HT-29 (cell line): ENCODE results near the gene CFAP58. TPM values are rescaled to one million over a fixed set of nuclear protein-coding genes. Genes with fewer than 3 reads are reported as not detected.
"Not testable (repeated sequence)": the region's sequence is repeated elsewhere in the genome, so short reads cannot be mapped to it uniquely, and the experiment has no call there.

Experiments
- DNase-seq: peaks from one replicate; pipeline ENCODE4 v3.0.0-alpha.2; 2015; ENCODE audit warnings: low spot score
- total RNA-seq: library from RNA; depleted of rRNA; stranded (reverse); fragments of >200 nt; shearing (Covaris generic); gene quantifications from 2 replicates; pipeline ENCODE4 v1.2.3, GENCODE V29; 2014

The CFAP58 gene
- total RNA-seq, 1 experiment from 2014 or later: 0.03 TPM

DNA sequence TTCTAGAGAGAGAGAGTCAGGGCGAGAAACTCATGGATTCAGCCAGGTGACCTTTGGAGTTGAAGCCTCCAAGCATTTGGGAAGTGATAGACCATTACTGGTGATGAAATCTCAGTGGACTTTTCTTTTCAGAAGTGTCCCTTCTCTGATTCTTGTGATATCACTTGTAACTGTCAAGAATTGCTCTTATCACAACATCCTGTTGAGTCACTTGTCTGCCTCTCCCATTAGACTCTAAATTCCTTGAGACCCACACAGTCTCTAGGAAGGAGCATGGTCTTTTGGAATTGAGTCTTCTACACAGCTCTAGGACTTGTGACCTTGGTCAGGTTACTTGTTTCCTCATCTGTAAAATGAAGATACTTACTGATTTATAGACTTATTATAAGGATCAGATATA, 81.0 kb downstream of the CFAP58 start:
- no peak for DNase-seq

DNA sequence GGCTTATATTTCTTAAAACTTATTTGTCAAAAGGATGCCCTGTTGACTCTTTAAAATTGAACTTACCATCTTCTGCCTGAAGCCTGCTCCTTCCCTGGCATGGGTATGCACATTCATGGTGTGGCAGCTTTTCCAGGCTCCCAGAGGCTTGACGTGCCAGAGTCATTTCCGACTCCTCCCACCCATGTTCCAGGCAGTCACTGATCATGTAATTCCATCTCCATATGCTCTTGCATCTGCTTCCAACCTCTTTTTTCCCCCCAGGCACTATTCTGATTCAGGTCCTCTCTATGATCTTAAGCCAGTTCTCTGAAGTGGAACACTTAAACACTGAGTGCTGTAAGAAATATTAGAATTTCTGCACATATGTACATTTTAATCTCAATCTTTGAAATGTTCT, 82.2 kb downstream of the CFAP58 start:
- no peak for DNase-seq

DNA sequence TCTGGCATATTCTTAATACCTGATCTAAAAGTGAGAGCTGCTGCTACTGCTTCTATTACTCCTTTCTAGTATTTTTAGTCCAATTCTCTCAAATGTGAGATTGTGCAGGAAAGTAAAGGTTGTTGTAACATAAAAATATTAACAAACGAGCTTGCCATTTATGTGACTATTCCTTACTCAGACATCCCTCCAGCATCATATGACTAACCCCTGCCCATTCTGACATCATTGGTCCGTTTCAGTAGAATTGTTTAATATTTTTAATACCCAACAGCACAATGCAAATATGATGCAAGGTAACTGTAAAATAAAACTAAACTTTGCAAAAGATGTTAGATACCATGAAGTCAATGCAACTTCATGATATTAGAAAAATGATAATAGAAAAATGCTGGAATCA, 83.6 kb downstream of the CFAP58 start:
- DNase-seq: no peak

DNA sequence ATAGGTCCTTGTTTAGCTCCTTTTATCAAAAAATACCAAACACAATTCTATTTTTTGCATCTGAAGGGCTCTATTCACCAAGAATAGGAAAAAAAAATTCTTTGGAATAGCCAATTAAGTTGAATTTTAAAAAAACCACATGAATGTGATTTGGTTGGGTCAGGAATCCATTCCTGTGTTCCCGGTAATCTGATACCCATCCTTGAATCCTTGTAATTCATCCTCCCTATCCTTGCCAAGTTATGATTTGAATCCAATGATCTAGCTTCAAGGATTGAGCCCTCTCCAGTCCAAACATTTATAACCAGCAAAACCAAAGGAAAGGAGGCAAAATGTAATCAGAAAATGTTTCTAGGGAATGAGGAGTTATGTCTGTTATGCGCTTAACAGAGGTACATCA, 86.6 kb downstream of the CFAP58 start:
- DNase-seq: no peak

DNA sequence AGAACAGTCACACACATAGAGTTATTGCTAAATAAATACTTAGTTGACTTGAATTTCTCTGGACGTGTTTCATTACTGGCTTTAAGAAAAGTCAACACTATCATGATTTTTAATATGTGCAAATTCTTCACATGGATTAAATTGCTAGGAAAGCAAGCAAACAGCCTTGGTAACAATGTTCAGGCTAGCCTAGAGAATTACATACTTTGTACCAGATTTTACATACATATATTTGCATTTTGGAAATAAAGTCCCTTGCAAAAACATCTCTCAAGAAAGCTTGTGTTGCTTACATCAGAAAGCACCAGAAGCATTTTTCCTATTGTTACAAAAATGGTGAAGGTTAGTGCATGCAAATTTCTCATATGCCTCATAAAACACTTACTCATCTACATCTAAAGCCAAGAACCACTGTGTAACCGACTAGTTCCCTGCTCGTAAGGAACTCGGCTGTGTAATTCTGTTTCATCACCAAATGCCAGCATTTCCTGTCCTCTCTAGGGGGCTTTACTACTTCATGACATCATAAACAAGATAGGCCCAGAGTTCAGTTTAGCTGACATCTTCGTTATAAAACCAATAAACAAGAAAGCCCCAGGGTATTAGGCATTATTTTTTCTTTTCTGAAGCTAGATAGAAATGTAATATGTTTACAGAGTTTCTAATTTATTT, 87.8 kb downstream of the CFAP58 start:
- DNase-seq: no peak

DNA sequence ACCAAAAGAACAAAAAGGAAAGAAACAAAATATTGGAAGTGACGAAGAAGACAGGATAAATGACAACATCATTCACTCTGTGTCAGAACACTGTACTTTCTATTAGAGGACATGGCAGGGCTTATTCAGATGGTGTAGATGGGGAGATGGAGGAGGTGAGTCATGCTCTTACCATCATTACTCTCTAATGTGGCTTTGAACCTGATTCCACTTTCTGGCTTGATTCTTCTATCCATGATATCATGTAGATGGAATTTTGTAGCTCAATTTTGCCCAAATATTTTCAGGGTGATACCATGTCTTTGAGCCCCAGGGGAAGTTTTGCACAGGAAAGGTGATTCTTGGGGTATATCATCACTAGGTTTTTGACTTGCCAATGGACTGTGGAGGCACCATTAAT, 91.7 kb downstream of the CFAP58 start:
- no peak for DNase-seq

DNA sequence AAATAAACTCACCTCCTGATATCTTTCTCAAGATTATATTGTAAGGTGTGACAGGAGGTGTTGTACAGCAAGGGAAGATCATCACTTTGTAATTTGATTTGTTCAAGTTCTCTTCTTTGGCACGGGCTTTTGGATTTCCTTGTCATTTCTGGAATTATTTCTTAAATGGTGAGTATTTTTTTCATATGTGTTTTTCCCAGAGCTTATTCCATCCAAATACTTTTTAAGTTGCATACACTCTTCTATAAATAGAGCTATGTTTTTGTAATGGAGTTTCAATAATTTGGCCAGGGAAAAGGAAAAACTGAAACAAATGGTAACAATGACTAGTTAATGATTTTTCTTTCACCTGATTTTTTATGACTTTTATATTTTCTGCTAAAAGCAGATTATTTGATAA, 92.5 kb downstream of the CFAP58 start:
- DNase-seq: no peak

DNA sequence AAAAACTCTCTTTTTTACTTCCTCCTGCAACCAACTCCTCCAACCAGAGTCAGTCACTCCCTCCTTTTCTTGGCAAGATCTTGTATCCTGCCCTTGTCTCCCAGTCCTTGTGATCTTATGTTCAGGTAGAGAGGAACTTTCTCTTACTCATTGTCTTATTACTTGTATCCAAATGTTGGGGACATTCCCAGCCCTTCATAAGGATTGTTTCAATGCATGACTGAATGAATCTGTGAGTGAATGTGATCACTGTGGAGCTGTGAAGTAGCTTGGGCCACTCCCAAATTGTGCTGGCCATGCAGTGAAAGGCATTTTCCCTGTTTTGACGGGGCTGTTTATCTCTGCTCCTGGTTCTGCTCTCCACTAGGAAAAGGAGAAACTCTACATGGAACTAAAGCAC, 93.7 kb downstream of the CFAP58 start:
- no peak for DNase-seq

DNA sequence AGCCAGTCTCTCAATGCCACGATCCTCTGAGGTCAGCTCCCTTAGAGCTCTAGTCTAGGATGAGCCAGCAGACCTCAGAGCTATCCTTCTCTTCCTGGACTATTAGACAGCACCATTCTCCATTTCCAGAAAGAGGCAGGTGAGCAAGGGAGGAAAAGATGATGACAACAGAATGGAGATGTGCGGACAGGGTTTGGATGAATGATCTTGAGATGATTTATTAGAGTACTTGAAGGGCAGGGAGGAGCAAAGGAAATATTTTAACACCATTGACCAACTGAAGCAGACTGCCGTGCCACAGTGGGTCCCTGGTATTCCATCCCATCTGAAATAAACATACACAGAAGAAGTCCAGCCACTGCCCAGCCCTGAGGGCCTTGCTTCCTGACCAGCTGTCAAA, 94.3 kb downstream of the CFAP58 start:
- DNase-seq: no peak

DNA sequence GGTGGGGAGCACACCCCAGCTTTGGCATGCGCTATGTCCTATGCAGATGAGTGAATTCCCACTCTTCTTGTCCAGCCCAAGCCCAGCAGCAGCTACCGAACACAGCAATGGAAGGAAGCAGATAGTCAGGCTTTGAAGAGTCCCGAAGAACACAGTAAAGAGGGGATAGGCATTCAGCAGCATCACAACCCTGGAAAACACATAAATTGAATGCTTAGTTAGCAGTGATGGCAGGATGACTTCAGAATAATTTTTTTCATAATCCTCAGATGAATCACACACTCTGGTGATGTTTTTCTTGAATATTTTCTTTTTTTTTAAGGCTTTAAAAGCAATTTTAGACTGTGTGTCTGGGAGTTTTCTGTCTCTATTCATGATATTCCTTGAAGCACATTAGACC, 95.8 kb downstream of the CFAP58 start:
- no peak for DNase-seq

DNA sequence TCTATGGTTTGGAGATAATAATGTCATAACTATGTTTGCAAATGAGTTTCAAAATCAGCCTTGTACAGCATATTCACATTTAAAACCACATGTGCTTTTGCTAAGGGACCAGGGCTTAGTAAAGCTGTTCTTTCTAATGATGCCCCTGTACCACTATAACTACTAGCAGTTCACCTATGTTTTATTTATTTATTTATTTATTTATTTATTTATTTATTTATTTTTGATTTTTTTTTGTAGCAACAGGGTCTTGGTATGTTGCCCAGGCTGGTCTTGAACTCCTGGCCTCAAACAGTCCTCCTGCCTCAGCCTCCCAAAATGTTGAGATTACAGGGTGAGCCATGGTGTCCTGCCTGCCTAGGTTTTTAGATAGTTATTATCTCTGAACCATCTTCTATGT, 96.9 kb downstream of the CFAP58 start:
- DNase-seq: no peak

DNA sequence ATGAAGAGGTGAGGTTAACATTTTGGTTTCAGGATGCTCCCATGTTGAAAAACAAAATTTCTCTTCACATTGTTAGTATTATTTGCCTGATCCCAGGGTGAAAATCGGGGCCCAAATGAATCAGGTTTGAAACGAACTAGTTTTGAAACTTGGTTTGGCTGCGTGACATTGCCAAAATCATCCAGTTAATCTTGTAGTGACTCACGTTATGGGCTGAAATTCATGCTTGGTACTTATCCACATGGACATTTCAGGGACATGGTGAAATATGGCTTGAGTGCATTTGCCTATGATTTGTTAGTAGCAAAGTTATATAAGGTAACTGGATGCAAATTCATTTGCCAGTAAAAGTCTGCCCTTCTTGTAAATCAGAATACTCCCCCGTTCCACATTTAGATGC, 97.3 kb downstream of the CFAP58 start:
- no peak for DNase-seq

DNA sequence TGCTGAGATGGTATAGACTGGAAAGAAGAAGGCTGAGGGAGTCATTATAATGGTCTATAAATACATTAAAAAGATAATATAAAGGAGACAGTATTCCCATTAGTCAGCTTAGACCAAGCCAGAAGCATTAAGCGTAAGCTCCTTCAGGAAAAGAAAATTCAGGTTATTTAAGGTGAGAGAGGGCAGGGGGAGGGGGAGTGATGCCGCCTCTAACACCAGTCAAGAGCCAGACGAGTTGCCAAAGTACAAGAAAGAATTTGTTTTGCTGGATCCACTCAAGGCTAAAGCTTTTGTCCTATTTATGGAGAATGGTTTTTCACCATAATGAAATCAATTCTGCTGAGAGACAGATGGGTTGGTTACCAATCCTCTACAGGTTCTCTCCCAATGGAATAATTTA, 99.3 kb downstream of the CFAP58 start:
- DNase-seq: no peak

DNA sequence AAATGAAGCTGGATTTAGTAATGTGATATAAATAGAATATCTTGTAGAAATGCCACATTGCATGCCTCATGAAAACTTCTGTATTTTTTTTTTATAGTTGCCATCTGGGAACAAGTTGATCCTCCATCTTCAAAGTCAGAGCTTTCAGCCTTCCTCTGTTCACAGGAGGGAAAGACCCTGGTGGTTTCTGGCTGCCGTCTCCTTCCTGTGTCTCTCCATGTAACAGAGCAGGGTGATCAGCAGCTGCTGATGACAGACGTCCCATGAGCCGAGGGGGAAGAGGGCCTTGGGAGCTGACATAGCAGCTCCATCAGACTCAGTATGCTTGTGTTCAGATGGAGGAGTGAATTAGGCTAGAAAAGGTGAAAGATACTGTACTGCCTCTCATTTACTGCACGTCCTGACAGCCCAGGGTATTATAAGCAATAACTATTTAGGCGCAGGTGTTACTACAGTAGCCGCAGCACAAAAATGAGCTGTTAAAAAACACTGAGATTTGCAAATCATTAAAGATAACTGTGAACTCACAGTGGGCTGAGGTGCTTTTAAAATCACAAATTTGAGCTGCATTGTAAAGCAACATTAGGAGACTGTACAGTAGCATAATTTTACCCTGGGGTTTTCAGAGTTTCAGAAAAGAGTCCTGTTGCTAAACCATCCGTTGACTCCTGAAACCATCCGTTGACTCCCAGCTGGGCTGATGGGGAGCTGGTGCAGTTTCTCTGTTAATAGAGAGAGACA, 103.3 kb downstream of the CFAP58 start:
- no peak for DNase-seq

DNA sequence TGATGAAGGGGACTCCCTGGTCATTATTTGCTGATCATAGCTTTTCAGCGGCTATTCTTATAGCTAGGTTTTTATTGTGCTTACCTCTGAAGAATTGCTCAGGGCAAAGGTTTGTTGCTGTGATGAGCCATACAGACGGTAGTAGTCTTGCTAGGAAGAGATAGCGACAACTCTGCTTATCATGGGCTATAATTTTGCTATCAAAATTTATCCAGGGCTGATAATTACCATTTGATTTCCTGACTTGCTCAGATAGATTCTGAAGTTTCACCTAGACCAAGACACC, 103.9 kb downstream of the CFAP58 start:
- no peak for DNase-seq

DNA sequence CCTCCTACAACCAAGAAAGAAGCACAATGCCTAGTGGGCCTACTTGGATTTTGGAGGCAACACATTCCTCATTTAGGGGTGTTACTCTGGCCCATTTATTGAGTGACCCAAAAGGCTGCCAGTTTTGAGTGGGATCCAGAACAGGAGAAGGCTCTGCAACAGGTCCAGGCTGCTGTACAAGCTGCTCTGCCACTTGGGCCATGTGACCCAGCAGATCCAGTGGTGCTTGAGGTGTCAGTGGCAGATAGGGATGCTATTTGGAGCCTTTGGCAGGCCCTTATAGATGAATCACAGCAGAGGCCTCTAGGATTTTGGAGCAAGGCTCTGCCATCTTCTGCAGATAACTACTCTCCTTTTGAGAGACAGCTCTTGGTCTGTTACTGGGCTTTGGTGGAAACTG, 111.9 kb downstream of the CFAP58 start:
- not testable (repeated sequence) for DNase-seq

DNA sequence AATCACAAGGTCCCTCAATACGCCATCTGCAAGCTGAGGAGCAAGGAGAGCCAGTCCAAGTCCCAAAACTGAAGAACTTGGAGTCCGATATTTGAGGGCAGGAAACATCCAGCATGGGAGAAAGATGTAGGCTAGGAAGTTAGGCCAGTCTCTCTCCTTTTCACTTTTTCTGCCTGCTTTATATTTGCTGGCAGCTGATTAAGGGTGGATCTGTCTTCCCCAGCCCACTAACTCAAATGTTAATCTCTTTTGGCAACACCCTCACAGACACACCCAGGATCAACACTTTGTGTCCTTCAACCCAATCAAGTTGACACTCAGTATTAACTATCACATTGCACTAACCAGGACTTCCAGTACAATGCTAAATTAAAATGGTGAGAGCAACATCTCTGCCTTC, 115.2 kb downstream of the CFAP58 start:
- DNase-seq: not testable (repeated sequence)

DNA sequence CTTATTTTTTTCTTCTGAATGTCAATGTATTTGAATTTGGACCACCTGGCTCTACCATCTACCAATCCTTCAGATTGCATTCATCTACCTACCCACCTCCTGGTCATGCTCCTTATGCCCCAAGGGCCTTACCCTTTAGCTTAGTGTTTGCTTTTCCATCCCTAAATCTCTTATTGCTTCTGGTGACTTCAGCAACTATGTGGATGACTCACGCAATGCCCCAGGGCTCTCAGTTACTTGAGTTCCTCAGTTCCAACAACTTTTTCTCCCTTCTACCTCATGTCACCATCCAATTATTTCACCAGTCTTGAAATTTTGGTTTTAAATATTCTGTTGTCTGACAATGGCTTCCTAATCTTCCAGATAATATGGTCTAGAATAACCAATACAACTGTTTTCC, 118.9 kb downstream of the CFAP58 start:
- DNase-seq: no peak

DNA sequence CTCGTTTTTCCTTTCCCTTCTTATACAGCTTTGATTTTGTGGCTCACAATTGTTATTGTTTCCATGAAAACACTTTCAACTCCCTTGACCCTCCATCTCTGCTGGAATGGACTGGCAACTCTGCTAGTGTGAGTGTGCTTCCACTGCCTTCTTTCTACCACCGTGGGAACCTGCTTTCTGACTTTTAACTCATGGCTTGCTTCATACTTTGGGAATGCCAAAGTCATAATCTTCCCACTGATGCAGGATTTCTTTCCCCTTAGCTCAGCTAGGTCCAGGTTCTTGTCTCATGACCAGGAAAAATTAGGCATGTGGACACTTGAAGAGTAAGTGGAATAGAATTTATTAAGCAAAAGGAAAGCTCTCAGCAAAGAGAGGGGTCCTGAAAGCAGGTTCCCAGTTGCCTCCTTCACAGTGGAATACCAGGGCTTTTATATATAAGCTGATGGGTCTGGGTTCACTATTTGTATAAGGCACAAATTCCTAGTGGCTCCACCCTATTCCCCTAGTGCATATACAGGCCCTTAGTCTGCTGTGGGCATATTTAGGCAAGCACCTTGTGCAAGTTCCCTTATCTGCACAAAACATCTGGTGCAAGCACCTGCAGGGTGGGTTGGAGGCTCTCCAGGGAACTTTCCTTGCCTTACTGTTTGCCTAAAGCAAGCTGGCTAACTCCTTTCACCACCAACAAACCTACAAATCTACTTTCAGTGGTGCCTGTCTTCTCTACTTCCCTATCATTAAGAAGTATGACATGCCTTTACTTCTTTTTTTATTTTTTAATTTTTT, 119.5 kb downstream of the CFAP58 start:
- no peak for DNase-seq

DNA sequence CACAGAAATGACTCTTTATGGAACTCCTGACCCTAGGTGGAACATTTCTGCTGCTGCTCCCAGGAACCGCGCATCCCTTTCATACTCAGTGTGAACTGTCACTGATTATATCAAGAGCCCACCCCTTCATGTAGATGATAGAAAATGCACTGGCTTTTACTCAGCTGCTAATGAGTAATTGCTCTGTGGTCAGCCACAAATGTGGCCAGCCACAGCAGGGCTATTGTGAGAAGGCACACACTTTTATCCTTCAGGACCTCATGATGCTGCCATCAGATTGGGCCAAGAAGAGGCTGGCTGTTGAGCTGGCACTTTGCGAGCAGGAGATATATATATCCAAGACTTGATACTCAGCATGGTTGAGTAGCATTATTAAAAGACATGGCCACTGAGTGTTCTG, 124.7 kb downstream of the CFAP58 start:
- DNase-seq: no peak

DNA sequence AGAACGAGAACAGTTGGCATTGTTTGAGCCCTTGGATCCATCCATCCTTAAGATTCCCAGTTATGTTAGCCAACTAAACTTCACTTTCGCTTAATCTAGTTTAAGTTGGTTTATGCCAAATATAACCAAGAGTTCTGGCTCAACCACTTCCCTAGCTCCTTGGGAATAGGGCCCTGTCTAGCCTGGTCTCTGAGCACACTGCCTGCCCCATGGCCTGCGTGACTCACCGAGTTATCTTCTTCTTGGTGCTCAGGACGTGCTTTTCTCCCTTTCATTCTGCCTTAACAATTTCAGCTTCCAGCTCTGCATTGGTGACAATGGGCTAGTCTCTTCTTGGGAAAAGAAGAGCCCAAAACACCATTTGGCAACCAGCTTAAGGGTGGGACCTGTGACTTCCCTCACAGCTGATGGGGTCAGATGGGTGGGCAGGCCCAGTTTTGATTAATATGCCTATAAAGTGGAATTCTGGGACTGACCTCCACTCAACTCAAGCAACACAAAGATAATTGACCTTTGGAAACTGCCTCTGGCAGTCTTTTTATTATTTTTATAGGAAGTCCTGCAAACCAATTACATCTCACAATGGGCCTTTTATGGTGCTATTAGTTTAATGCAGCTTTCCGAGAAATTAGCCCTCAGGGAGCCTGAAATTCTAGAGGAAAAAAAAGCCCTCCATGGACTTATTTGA, 126.4 kb downstream of the CFAP58 start:
- no peak for DNase-seq

DNA sequence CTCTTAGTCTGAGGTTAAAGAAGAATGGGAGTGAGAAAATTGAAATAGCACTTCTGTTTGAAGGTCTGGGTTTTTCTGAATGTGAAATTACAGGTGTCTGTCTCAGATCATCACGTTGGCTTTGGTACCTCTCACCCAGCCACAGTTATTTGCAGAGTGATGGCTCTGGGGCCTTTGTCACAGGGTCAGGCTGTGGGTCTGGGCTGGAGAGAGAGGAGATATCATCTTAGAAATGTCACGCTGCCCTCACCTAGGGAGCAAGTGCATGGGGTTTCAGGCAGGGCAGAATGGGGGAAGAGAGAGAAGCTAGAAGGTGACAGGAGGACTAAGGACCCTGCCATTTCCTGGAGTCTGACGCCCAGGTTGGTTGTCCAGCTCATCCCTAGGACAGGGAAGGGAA, 127.2 kb downstream of the CFAP58 start:
- DNase-seq: no peak
